NCI-H2081 treated with DMSO at 0.1 percent for 48 hours (cell line): Measurements from ENCODE around the gene MYO10.
"Not testable (repeated sequence)": the region's sequence is repeated elsewhere in the genome, so short reads cannot be mapped to it uniquely, and the experiment has no call there.

Source experiments
- DNase-seq: peaks from one replicate; lab custom pipeline; 2025; lab: John Stamatoyannopoulos, UW

MYO10 gene

GRCh38 chr5:16936150-16936988, at the start of gene MYO10:
MYO10 (minus strand) TSS chr5:16936288; CDS start chr5:16935808, 480 bp downstream.
- DNase-seq: peak; percentile 48

DNA sequence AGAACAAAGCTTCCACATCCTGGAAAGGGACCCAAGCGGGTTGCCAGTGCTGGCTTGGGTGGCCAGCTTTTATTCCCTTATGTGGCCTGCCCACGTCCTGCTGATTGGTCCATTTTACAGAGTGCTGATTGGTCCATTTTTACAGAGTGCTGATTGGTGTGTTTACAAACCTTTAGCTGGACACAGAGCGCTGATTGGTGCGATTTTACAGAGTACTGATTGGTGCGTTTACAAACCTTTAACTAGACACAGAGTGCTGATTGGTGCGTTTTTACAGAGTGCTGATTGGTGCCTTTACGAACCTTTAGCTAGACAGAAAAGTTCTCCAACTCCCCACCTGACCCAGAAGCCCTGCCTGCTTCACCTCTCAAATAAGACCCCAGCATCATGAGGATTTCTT, 49.2 kb upstream of the MYO10 start:
- not testable (repeated sequence) for DNase-seq

DNA sequence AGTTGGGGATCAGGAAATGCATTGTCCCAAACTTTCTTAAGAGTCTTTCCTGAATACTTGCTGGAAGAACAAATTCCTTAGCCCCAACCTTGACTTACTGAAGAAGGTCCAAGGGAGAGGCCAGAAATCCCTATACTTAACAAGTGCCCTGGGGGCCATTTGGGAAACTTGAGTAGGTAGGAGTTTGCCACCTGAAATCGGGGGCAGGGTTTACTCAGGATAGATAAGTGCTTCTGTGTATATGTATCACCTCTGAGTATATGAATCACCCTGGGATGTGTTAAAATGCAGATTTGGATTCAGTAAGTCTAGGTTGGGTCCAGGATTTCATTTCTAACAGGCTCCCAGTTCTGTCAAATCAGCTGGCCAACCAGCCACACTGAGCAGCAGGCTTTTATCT, 47.9 kb upstream of the MYO10 start:
- no peak for DNase-seq

DNA sequence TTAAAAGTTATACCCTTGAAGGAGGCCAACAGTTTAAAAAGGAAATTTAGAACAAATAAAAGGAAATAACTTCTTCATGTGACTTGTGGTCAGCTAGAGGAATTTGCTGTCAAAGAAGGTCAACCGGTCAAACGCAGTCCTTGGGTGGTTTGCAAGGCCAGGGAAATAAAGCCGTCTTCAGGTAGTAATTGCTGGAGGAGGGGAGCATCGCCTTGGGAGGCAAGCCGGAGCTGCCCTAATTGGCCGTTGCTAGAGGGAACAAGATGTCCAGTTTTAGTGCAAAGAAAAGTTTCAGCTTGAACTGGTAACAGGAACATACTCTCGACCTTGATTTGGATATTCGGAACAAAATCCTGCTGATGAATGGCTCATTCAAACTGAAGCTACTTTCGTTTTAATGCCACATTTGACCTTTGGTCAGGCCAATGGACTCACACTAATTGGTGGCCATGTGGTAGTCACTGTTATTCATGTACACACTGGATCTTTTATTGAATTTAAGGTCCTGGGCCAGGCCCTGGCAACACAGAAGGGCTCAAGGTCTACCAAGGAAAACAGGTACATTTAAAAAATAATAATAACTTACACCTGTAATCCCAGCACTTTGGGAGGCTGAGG, 47.0 kb upstream of the MYO10 start:
- DNase-seq: no peak

DNA sequence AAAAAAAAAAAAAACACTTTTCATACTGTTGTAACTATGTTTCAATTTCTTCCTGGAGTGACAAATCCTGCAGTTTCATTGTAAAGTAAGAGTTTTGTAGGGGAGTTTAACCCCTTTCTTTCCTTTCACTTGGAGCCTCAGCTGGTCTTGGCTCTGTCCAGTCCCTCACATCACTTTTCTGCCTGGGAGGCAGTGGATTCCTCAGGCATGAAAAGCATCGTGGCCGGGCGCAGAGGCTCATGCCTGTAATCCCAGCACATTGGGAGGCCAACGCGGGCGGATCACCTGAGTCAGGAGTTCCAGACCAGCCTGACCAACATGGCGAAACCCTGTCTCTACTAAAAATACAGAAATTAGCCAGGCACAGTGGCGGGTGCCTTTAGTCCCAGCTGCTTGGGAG, 45.6 kb upstream of the MYO10 start:
- no peak for DNase-seq

DNA sequence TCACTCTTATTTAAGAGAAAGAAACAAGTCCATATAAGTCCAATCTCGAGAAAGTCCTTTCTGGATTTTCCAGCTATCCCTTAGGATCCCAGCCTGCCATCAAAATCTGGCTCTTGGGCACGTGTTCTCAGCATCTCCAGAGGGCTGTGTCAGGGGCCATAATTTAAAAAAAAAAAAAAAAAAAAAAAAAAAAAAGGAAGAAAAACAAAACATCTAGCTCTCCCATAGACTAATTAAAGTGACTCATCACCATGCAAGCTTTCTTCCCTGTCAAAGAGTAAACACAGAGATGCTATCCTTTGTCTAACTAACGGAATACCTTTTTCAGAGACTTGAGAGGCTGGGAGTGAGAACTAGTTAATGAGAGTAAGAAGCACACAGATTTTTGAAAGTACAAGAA, 44.9 kb upstream of the MYO10 start:
- DNase-seq: no peak

DNA sequence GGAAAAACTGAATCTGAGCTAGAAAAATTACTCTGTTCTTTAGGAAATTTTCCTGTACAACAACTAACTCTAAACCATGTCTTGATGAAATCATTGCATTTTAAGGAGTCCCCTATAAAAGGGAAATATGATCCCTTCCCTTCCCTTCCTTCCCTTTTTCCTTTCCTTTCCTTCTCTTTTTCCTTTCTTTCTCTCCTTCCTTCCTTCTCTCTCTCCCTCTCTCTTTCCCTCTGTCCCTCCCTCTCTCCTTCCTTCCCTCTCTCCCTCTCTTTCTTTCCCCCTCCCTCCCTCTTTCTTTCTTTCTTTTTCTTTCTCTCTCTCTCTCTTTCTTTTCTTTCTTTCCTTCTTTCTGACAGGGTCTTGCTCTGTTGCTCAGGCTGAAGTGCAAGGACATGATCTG, 42.2 kb upstream of the MYO10 start:
- no peak for DNase-seq

DNA sequence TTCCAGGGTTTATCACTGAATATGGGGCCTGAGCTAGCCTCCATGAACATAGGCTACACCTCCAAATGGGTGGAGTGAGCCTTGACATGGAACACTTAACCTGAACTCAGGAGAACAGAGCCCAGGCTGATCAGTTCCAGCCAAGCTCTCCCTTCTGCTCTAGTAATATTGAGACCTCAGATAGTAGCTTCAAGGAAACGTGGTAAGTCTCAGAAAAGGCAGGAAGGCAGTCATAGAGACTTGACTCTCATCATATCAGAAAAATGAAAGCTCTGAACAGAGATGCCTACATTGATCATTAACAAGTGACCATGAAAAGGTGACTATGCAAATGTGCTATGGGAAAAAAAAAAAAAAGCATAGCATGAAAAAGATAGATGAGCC, 40.5 kb upstream of the MYO10 start:
- no peak for DNase-seq

- no peak for DNase-seq
These were observed 40.0 kb upstream of the MYO10 start for GRCh38 chr5:16975950-16976624.

DNA sequence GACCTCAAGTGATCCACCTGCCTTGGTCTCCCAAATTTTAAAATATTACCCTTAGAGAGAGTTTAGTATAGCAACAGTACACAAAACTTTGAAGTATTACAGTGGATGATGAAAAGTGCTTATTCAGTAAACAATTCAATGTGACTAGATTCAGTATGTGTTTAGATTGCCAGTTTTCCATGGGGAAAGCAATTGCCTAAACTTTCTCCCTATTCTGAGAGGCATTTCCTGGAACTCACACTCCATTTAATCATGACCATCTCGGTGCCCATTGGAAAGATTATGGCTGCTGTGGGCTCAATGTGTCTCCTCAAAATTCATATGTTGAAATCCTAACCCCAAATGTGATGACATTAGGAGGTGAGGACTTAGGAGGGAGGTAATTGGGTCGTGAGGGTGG, 38.9 kb upstream of the MYO10 start:
- no peak for DNase-seq

DNA sequence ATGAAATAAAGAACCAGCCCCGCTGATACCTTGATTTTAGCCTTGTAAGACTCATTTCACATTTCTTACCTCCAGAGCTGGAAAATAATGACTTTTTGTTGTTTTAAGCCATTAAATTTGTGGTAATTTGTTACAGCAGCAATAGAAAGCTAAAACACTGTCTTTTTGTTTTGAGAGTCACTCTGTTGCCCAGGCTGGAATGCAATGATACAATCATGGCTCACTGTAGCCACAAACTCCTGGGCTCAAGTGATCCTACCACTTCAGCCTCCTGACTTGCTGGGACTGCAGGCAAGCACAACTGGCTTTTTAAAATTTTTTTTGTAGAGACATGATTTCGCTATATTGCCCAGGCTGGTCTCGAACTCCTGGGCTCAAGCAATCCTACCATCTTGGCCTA, 34.7 kb upstream of the MYO10 start:
- no peak for DNase-seq

DNA sequence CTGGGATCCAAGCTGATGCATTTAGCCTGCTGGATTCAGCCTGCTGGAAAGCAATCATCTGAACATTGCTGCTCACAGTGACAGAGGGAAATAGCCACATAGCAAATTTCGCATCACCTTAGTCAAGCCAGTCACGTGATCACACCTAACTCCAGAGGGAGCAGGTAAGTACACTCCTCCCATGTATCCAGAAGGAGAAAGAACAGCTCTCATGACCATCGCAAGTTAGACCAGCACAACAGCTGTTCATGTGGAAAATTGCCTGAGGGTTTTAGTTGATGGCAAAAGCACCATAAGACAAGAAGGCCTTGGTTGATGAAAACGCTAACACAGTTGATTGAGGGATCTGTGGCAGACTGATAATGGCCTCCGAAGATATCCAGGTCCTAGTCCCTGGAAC, 34.2 kb upstream of the MYO10 start:
- DNase-seq: no peak

- no peak for DNase-seq
These were observed 29.5 kb upstream of the MYO10 start for GRCh38 chr5:16965581-16965980.

- DNase-seq: no peak
These were observed 27.7 kb upstream of the MYO10 start for GRCh38 chr5:16963821-16964220.

- DNase-seq: no peak
These were observed 25.0 kb upstream of the MYO10 start for GRCh38 chr5:16961131-16961530.

- no peak for DNase-seq
These were observed 21.5 kb upstream of the MYO10 start for GRCh38 chr5:16957304-16958196.

DNA sequence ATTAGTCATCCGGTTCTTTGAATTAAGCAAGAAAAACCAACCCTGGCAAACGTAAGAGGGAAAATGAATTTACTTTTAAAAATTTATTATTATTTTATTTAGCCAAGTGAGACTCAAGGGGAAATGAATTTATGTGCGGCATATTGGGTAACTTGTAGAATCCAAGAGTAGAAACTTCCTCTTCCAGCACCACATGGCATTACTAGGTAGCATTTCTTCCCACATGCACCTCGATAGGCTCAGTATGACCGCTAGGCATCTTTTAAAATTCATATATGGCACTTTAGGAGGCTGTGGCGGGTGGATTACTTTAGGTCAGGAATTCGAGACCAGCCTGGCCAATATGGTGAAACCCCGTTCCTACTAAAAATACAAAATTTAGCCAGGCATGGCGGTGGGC, 17.6 kb upstream of the MYO10 start:
- DNase-seq: no peak

GRCh38 chr5:16952968-16953671, 17.0 kb upstream of the MYO10 start:
- no peak for DNase-seq

DNA sequence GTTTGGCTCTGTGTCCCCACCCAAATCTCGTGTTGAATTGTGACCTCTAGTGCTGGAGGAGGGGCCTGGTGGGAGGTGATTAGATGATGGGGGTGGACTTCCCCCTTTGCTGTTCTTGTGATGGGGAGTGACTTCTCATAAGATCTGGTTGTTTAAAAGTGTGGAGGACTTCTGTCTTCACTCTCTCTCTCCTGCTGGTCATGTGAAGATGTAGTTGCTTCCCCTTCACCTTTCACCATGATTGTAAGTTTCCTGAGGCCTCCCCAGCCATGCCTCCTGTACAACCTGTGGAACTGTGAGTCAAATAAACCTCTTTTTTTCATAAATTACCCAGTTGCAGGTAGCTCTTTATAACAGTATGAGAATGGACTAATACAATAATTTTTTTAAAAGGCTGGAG, 10.6 kb upstream of the MYO10 start:
- DNase-seq: no peak

DNA sequence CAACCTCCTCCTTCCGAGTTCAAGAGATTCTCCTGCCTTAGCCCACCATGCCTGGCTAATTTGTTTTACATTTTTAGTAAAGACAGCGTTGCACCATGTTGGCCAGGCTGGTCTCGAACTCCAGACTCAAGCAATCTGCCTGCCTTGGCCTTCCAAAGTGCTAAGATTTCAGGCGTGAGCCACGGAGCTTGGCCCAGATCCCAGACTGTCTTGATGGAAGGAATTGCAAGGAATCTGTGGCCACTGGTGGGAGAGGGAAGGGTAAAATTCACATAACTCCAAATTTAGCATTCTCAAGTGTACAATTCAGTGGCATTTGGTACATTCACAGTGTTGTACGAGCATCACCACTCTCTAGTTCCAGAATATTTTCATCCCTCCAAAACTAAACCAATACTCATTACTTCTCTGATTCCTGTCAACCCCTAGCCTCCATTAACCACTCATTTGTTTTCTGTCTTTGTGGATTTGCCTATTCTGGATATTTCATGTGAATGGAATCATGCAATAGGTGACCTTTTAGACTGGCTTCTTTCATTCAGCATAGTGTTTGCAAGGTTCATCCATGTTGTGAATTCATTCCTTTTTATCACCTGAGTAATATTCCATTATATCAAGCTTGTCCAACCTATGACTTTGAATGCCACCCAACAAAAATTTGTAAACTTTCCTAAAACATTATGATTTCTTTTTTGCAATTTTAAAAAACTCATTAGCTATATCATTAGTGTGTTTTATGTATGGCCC, 8.9 kb upstream of the MYO10 start:
- DNase-seq: no peak
